Measurements from ENCODE around the gene DMTF1.

DNA sequence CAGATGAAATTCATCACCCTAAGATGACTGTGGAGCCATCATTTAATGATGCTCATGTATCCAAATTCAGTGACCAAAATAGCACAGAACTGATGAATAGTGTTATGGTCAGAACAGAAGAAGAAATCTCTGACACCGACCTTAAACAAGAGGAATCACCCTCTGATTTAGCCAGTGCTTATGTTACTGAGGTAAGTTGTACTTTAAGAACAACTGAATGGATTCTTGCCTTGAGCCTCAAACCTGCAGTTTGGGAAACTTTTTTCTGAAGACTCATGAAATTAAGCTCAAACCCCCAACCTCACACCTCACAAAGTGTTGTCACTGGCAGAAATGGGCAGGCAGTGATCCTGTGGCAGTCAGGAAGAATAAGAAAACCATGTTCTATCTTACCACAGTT, 41.7 kb downstream of the DMTF1 start:
- no peak for TF ChIP-seq EZH2 (IDR thresholded peaks at IDR 0.05; ENCODE audit: low read length)
- TF ChIP-seq, protein P1, sequence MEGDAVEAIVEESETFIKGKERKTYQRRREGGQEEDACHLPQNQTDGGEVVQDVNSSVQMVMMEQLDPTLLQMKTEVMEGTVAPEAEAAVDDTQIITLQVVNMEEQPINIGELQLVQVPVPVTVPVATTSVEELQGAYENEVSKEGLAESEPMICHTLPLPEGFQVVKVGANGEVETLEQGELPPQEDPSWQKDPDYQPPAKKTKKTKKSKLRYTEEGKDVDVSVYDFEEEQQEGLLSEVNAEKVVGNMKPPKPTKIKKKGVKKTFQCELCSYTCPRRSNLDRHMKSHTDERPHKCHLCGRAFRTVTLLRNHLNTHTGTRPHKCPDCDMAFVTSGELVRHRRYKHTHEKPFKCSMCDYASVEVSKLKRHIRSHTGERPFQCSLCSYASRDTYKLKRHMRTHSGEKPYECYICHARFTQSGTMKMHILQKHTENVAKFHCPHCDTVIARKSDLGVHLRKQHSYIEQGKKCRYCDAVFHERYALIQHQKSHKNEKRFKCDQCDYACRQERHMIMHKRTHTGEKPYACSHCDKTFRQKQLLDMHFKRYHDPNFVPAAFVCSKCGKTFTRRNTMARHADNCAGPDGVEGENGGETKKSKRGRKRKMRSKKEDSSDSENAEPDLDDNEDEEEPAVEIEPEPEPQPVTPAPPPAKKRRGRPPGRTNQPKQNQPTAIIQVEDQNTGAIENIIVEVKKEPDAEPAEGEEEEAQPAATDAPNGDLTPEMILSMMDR (optimal IDR thresholded peaks at IDR 0.05 in 1 of 3, IDR thresholded peaks at IDR 0.05 in 1 of 3, conservative IDR thresholded peaks at IDR 0.05 in 1 of 3; ENCODE audit: extremely low read depth in 1 of 3, insufficient read depth in 2 of 3, low read length in 3 of 3): no peak
